Measurements from ENCODE around the gene RNGTT. TPM values are rescaled to one million over a fixed set of nuclear protein-coding genes. Genes with fewer than 3 reads are reported as not detected.

The RNGTT gene
- total RNA-seq, 1 experiment from 2014 or later, result 15.2 TPM

GRCh38 chr6:88872962-88873361 is 90.5 kb downstream of the RNGTT start:
- H3K4me3 ChIP-seq, result no peak overlapping the region
- no peaks in the 10 kb centered on the region for H3K36me3 ChIP-seq (ENCODE audit: low read depth)
- CTCF ChIA-PET, result no interaction called here
- H3K27ac ChIP-seq, result no peak overlapping the region
- H3K9me2 ChIP-seq (ENCODE audit: insufficient read depth), result no peaks in the 10 kb centered on the region
- H3K27me3 ChIP-seq (ENCODE audit: insufficient read depth, low read depth), result no peaks in the 10 kb centered on the region
- H3K79me2 ChIP-seq (ENCODE audit: low read depth), result no peaks in the 10 kb centered on the region
- TF ChIP-seq CTCF (conservative IDR thresholded peaks at IDR 0.05), result no peak
- POLR2A ChIA-PET (ENCODE audit: unreplicated experiment), result interaction anchor here (0.8 kb wide), 1 partner anchor 33 kb away, joined by 4 read pairs; no protein-coding TSS in a partner anchor
- no peaks in the 10 kb centered on the region for H3K9me3 ChIP-seq (ENCODE audit: insufficient read depth, low read depth)
- BruUV-seq (replicated peaks), result no TSS peak
- H3K4me1 ChIP-seq (replicated peaks; ENCODE audit: insufficient read depth), result no peaks in the 10 kb centered on the region
- no peak for DNase-seq
- no peak overlapping the region for H3K4me2 ChIP-seq
- no peak overlapping the region for H2AFZ ChIP-seq
- intact Hi-C loops (cut with micrococcal nuclease; ENCODE audit: unreplicated experiment), result loop anchor here (5.0 kb wide), 2 partner anchors 1041 to 1596 kb away; no protein-coding TSS in a partner anchor
- no peaks in the 10 kb centered on the region for H3F3A ChIP-seq (ENCODE audit: insufficient read depth, low read depth)
- H4K20me1 ChIP-seq (ENCODE audit: insufficient read depth), result peaks cover 4% of the 10 kb centered on the region

GRCh38 chr6:88871498-88871897 is 91.9 kb downstream of the RNGTT start:
- no TSS peak for BruUV-seq (replicated peaks)
- H3K9me3 ChIP-seq (ENCODE audit: insufficient read depth, low read depth), result no peaks in the 10 kb centered on the region
- peaks cover 4% of the 10 kb centered on the region for H4K20me1 ChIP-seq (ENCODE audit: insufficient read depth)
- H3F3A ChIP-seq (ENCODE audit: insufficient read depth, low read depth), result no peaks in the 10 kb centered on the region
- no peaks in the 10 kb centered on the region for H3K27me3 ChIP-seq (ENCODE audit: insufficient read depth, low read depth)
- H3K4me1 ChIP-seq (replicated peaks; ENCODE audit: insufficient read depth), result no peaks in the 10 kb centered on the region
- no peaks in the 10 kb centered on the region for H3K9me2 ChIP-seq (ENCODE audit: insufficient read depth)
- POLR2A ChIA-PET (ENCODE audit: unreplicated experiment), result interaction anchor here (0.7 kb wide), 1 partner anchor 767 kb away, joined by 3 read pairs; no protein-coding TSS in a partner anchor
- H2AFZ ChIP-seq, result no peak overlapping the region
- H3K4me2 ChIP-seq, result no peak overlapping the region
- TF ChIP-seq CTCF (conservative IDR thresholded peaks at IDR 0.05) (no peak), EZH2 (IDR thresholded peaks at IDR 0.05; ENCODE audit: low read depth) (no peak)
- no peaks in the 10 kb centered on the region for H3K36me3 ChIP-seq (ENCODE audit: low read depth)
- DNase-seq, result no peak
- intact Hi-C loops (cut with micrococcal nuclease; ENCODE audit: unreplicated experiment), result loop anchor here (2.0 to 5.0 kb wide), 3 partner anchors 1039 to 1807 kb away; no protein-coding TSS in a partner anchor
- no peak overlapping the region for H3K27ac ChIP-seq
- H3K4me3 ChIP-seq, result no peak overlapping the region
- CTCF ChIA-PET, result interaction anchor here (0.6 to 0.7 kb wide), 3 partner anchors 24 to 1068 kb away, joined by 3 to 14 read pairs (median 3); no protein-coding TSS in a partner anchor
- no peaks in the 10 kb centered on the region for H3K79me2 ChIP-seq (ENCODE audit: low read depth)

GRCh38 chr6:88870717-88871330 is 92.6 kb downstream of the RNGTT start:
- Histone ChIP-seq H2AFZ (no peak overlapping the region), H3K27me3 (ENCODE audit: insufficient read depth, low read depth) (no peaks in the 10 kb centered on the region), H3K36me3 (ENCODE audit: low read depth) (no peaks in the 10 kb centered on the region), H3K9me3 (ENCODE audit: insufficient read depth, low read depth) (no peaks in the 10 kb centered on the region), H3K79me2 (ENCODE audit: low read depth) (no peaks in the 10 kb centered on the region), H3K4me2 (no peak overlapping the region), H3K4me1 (replicated peaks; ENCODE audit: insufficient read depth) (no peaks in the 10 kb centered on the region), H3F3A (ENCODE audit: insufficient read depth, low read depth) (no peaks in the 10 kb centered on the region), H3K9me2 (ENCODE audit: insufficient read depth) (no peaks in the 10 kb centered on the region), H3K4me3 (no peak overlapping the region), H4K20me1 (ENCODE audit: insufficient read depth) (peaks cover 4% of the 10 kb centered on the region), H3K27ac (no peak overlapping the region)
- BruUV-seq (replicated peaks), result no TSS peak
- TF ChIP-seq CTCF (conservative IDR thresholded peaks at IDR 0.05) (peak; percentile 76), EZH2 (IDR thresholded peaks at IDR 0.05; ENCODE audit: low read depth) (no peak)
- ChIA-PET CTCF (interaction anchor here (0.6 to 0.7 kb wide), 3 partner anchors 25 to 1068 kb away, joined by 3 to 14 read pairs (median 3); no protein-coding TSS in a partner anchor), POLR2A (ENCODE audit: unreplicated experiment) (interaction anchor here (0.7 kb wide), 1 partner anchor 768 kb away, joined by 3 read pairs; no protein-coding TSS in a partner anchor)
- intact Hi-C loops (cut with micrococcal nuclease; ENCODE audit: unreplicated experiment), result loop anchor here (1.0 to 5.0 kb wide), 4 partner anchors 941 to 1806 kb away; no protein-coding TSS in a partner anchor
- peak in 1 of 2 experiments; percentile 12 for DNase-seq
